Sigmoid colon (tissue), 7 donors: ENCODE data around the gene GNAI3. TPM values are rescaled to one million over a fixed set of nuclear protein-coding genes. Genes with fewer than 3 reads are reported as not detected.

ENCODE experiments used
- DNase-seq: peaks from one replicate; pipeline ENCODE4 v3.0.0-alpha.2; 2019
- H3K27ac ChIP-seq, 4 donors: fragments of 200-600 bp; sonication (generic); one replicate each; pipeline ENCODE4 v1.5.1; 2016 to 2019; ENCODE audit warnings: mild to moderate bottlenecking in 1 of 4
- H3K27me3 ChIP-seq, 3 donors: fragments of 200-600 bp; sonication (generic); one replicate each; pipeline ENCODE4 v1.5.1; 2019; ENCODE audit warnings: mild to moderate bottlenecking in 1 of 3
- H3K36me3 ChIP-seq, 4 donors: fragments of 200-600 bp; sonication (generic); one replicate each; pipeline ENCODE4 v1.5.1; 2016 to 2019
- H3K4me1 ChIP-seq, 4 donors: fragments of 200-600 bp; sonication (generic); one replicate each; pipeline ENCODE4 v1.5.1; 2017 to 2019
- H3K4me3 ChIP-seq, 4 donors: fragments of 200-600 bp; sonication (generic); one replicate each; pipeline ENCODE4 v1.5.1; 2017 to 2019; ENCODE audit warnings: mild to moderate bottlenecking in 2 of 4, moderate library complexity in 1 of 4
- H3K9me3 ChIP-seq, 4 donors: fragments of 200-600 bp in 3 of 4; sonication (generic) in 3 of 4; one replicate each; pipeline versions ENCODE4 v1.5.1 to v1.6.1; 2013 to 2019
- CTCF ChIP-seq, 4 experiments: fragments of 450-650 bp in 3 of 4; fragments of 200-600 bp in 1 of 4; IDR thresholded peaks; one replicate each; pipeline ENCODE4 v1.5.1; 2016 to 2019; ENCODE audit warnings: antibody characterized with exemption in 4 of 4, mild to moderate bottlenecking in 3 of 4, moderate library complexity in 2 of 4
- EP300 ChIP-seq, 4 donors: sonication (generic); formaldehyde crosslinking; IDR thresholded peaks; one replicate each; pipeline ENCODE4 v1.6.1; 2017; ENCODE audit warnings: antibody characterized with exemption in 4 of 4
- POLR2A ChIP-seq, 2 donors: fragments of 450-650 bp; IDR thresholded peaks; one replicate each; pipeline ENCODE4 v1.6.1; 2016; ENCODE audit warnings: antibody characterized with exemption in 2 of 2, mild to moderate bottlenecking in 2 of 2, moderate library complexity in 2 of 2
- POLR2AphosphoS5 ChIP-seq, 4 donors: sonication (generic); formaldehyde crosslinking; IDR thresholded peaks; one replicate each; pipeline ENCODE4 v1.6.1; 2017; ENCODE audit warnings: antibody characterized with exemption in 4 of 4
- WGBS, 2 donors: extraction: QIAGEN DNeasy Blood & Tissue Kit; methylation state at CpG; one replicate each; pipeline ENCODE4 v1.1.7; 2013; 5-methylcytosine and 5-hydroxymethylcytosine counted together
- intact Hi-C: fragments of 100-400 bp; cut with DNase I; formaldehyde crosslinking; loops from one replicate; pipeline ENCODE4 v1.15.1; 2023
- polyA plus RNA-seq, 3 donors: library from polyadenylated mRNA; stranded (reverse); fragments of 200-250 nt; gene quantifications; one replicate each; pipeline ENCODE4 v1.2.3, GENCODE V29; 2013
- total RNA-seq, 4 donors: library from RNA; depleted of rRNA; stranded (reverse); fragments of >200 nt; gene quantifications; one replicate each; pipeline ENCODE4 v1.1.0, GENCODE V29; 2016
- donor health status: healthy with polysubstance abuse.
- donor health status: Bipolar disorder and iron deficiency.
- donor health status: healthy.

The GNAI3 gene
- total and polyA plus RNA-seq, 7 donors, result 4.2 to 6.4 (median 5.7) TPM

- Histone ChIP-seq H3K27me3 (no peaks in the 10 kb centered on the region), H3K27ac (no peak overlapping the region), H3K4me3 (no peak overlapping the region), H3K4me1 (no peaks in the 10 kb centered on the region), H3K36me3 (peaks cover 5 to 93% (median 17%) of the 10 kb centered on the region in 4 donors), H3K9me3 (no peaks in the 10 kb centered on the region)
- DNase-seq, result no peak
- intact Hi-C loops, result no loop called here
- TF ChIP-seq POLR2AphosphoS5 (IDR thresholded peaks at IDR 0.05) (no peak), EP300 (IDR thresholded peaks at IDR 0.05) (no peak), POLR2A (IDR thresholded peaks at IDR 0.05) (no peak), CTCF (IDR thresholded peaks at IDR 0.05) (no peak)
Observed at GRCh38 chr1:109592916-109593315, 44.5 kb downstream of the GNAI3 start.

GRCh38 chr1:109595531-109595930 lies 47.1 kb downstream of the GNAI3 start:
- Histone ChIP-seq H3K9me3 (no peaks in the 10 kb centered on the region), H3K27ac (no peak overlapping the region), H3K4me3 (no peak overlapping the region), H3K36me3 (peaks cover 0 to 66% (median 11%) of the 10 kb centered on the region in 4 donors), H3K27me3 (no peaks in the 10 kb centered on the region), H3K4me1 (no peaks in the 10 kb centered on the region)
- no peak for TF ChIP-seq CTCF (IDR thresholded peaks at IDR 0.05)
- TF ChIP-seq EP300 (IDR thresholded peaks at IDR 0.05), result no peak
- no peak for TF ChIP-seq POLR2A (IDR thresholded peaks at IDR 0.05)
- no peak for TF ChIP-seq POLR2AphosphoS5 (IDR thresholded peaks at IDR 0.05)
- no peak for DNase-seq
- WGBS, 2 donors, result 93 to 96% methylated on average over 2 of the region's 2 CpGs
- intact Hi-C loops, result no loop called here

GRCh38 chr1:109598156-109598555 lies 49.7 kb downstream of the GNAI3 start:
- no peak for DNase-seq
- Histone ChIP-seq H3K4me3 (no peak overlapping the region), H3K4me1 (no peaks in the 10 kb centered on the region), H3K27ac (no peak overlapping the region), H3K36me3 (peaks cover 0 to 40% (median 3%) of the 10 kb centered on the region in 4 donors), H3K27me3 (no peaks in the 10 kb centered on the region), H3K9me3 (no peaks in the 10 kb centered on the region)
- 89 to 91% methylated on average over 1 of the region's 1 CpG for WGBS, 2 donors
- intact Hi-C loops, result no loop called here
- no peak for TF ChIP-seq CTCF (IDR thresholded peaks at IDR 0.05)
- no peak for TF ChIP-seq POLR2A (IDR thresholded peaks at IDR 0.05)
- no peak for TF ChIP-seq POLR2AphosphoS5 (IDR thresholded peaks at IDR 0.05)
- no peak for TF ChIP-seq EP300 (IDR thresholded peaks at IDR 0.05)

GRCh38 chr1:109598655-109599054 lies 50.2 kb downstream of the GNAI3 start:
- TF ChIP-seq POLR2A (IDR thresholded peaks at IDR 0.05) (no peak), POLR2AphosphoS5 (IDR thresholded peaks at IDR 0.05) (no peak), CTCF (IDR thresholded peaks at IDR 0.05) (no peak), EP300 (IDR thresholded peaks at IDR 0.05) (no peak)
- WGBS, 2 donors, result 89 to 95% methylated on average over 5 of the region's 5 CpGs
- H3K9me3 ChIP-seq, result no peaks in the 10 kb centered on the region
- H3K4me1 ChIP-seq, result no peaks in the 10 kb centered on the region
- intact Hi-C loops, result no loop called here
- H3K36me3 ChIP-seq, result peaks cover 0 to 35% (median 3%) of the 10 kb centered on the region in 4 donors
- no peak for DNase-seq
- no peak overlapping the region for H3K4me3 ChIP-seq
- H3K27me3 ChIP-seq, result no peaks in the 10 kb centered on the region
- no peak overlapping the region for H3K27ac ChIP-seq

GRCh38 chr1:109603229-109603628 lies 54.8 kb downstream of the GNAI3 start:
- intact Hi-C loops, result no loop called here
- Histone ChIP-seq H3K4me1 (no peaks in the 10 kb centered on the region), H3K4me3 (no peak overlapping the region), H3K9me3 (no peaks in the 10 kb centered on the region), H3K27ac (no peak overlapping the region), H3K36me3 (no peaks in the 10 kb centered on the region), H3K27me3 (no peaks in the 10 kb centered on the region)
- TF ChIP-seq CTCF (IDR thresholded peaks at IDR 0.05) (no peak), POLR2AphosphoS5 (IDR thresholded peaks at IDR 0.05) (no peak), EP300 (IDR thresholded peaks at IDR 0.05) (no peak), POLR2A (IDR thresholded peaks at IDR 0.05) (no peak)
- 88 to 95% methylated on average over 3 of the region's 3 CpGs for WGBS, 2 donors
- no peak for DNase-seq
